ENCODE results near the gene STXBP5L.

DNA sequence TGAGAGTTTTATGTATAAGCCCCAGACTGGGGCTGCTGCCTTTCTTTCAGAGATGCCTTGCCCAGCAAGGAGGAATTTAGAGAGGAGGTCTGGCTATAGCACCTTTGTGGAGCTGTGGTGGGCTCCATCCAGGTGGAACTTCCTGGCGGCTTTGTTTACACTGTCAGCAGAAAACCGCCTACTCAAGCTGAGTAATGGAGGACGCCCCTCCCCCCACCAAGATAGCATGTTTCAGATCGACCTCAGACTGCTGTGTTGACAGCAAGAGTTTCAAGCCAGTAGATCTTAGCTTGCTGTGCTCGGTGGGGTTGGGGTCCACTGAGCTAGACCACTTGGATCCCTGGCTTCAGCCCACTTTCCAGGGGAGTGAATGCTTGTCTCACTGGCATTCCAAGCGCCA is 155.6 kb downstream of the STXBP5L start:
- TF ChIP-seq, protein P1, sequence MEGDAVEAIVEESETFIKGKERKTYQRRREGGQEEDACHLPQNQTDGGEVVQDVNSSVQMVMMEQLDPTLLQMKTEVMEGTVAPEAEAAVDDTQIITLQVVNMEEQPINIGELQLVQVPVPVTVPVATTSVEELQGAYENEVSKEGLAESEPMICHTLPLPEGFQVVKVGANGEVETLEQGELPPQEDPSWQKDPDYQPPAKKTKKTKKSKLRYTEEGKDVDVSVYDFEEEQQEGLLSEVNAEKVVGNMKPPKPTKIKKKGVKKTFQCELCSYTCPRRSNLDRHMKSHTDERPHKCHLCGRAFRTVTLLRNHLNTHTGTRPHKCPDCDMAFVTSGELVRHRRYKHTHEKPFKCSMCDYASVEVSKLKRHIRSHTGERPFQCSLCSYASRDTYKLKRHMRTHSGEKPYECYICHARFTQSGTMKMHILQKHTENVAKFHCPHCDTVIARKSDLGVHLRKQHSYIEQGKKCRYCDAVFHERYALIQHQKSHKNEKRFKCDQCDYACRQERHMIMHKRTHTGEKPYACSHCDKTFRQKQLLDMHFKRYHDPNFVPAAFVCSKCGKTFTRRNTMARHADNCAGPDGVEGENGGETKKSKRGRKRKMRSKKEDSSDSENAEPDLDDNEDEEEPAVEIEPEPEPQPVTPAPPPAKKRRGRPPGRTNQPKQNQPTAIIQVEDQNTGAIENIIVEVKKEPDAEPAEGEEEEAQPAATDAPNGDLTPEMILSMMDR (IDR thresholded peaks at IDR 0.05; ENCODE audit: low read depth, low read length) = no peak
- TF ChIP-seq POLR2A (IDR thresholded peaks at IDR 0.05; ENCODE audit: extremely low read depth, insufficient read length) = no peak

Data from NB4 (cell line).